OCI-LY3 (cell line): ENCODE results near the gene ZNF263.
A peak's percentile ranks its signal among the peaks of the same experiment; 100 is the strongest.

ENCODE experiments used
- H2AFZ ChIP-seq: fragments of 200-600, 300-600 bp; shearing (Covaris generic); 2 replicates; pipeline ENCODE4 v1.6.0; 2014; ENCODE audit warnings: antibody characterized with exemption, low read depth, low read length
- H3K27ac ChIP-seq: fragments of 200-600, 300-600 bp; sonication (generic); 2 replicates; pipeline ENCODE4 v1.5.1; 2014; ENCODE audit warnings: mild to moderate bottlenecking, low read length, moderate library complexity, mixed read lengths
- H3K27me3 ChIP-seq: fragments of 200-600, 300-600 bp; sonication (generic); 2 replicates; pipeline ENCODE4 v1.6.1; 2014; ENCODE audit warnings: low read depth, low read length, mixed read lengths
- H3K36me3 ChIP-seq: fragments of 200-600, 300-600 bp; sonication (generic); replicated peaks from 2 replicates; pipeline ENCODE3; 2014; ENCODE audit warnings: low read depth, low read length, mixed read lengths
- H3K4me1 ChIP-seq: fragments of 300-600, 200-600 bp; sonication (generic); 2 replicates; pipeline ENCODE4 v1.6.1; 2014; ENCODE audit warnings: low read length, mixed read lengths
- H3K4me2 ChIP-seq: fragments of 200-600, 300-600 bp; sonication (generic); 2 replicates; pipeline ENCODE4 v1.6.1; 2014; ENCODE audit warnings: low read length, mixed read lengths
- H3K4me3 ChIP-seq: fragments of 300-600, 200-600 bp; sonication (generic); 2 replicates; pipeline ENCODE4 v1.5.1; 2014; ENCODE audit warnings: antibody characterized with exemption, mild to moderate bottlenecking, low read length, moderate library complexity
- H3K79me2 ChIP-seq: fragments of 300-600, 200-600 bp; shearing (Covaris generic); 2 replicates; pipeline ENCODE4 v1.6.1; 2014; ENCODE audit warnings: mild to moderate bottlenecking, low read length, mixed read lengths
- H3K9ac ChIP-seq: fragments of 300-600, 200-600 bp; shearing (Covaris generic); 2 replicates; pipeline ENCODE4 v1.6.0; 2014; ENCODE audit warnings: mild to moderate bottlenecking, low read length, moderate library complexity
- H3K9me3 ChIP-seq: fragments of 200-600, 300-600 bp; shearing (Covaris generic); 2 replicates; pipeline ENCODE4 v1.6.1; 2014; ENCODE audit warnings: low read length, mixed read lengths; ENCODE audit not compliant: insufficient read depth
- H4K20me1 ChIP-seq: fragments of 200-600, 300-600 bp; sonication (generic); 2 replicates; pipeline ENCODE4 v1.6.1; 2016; ENCODE audit warnings: low read length, mixed read lengths; ENCODE audit not compliant: insufficient read depth
- CTCF ChIP-seq: fragments of 200-600, 300-600 bp; sonication (generic); IDR thresholded peaks from 2 replicates; pipeline ENCODE4 v1.5.1; 2014; ENCODE audit warnings: antibody characterized with exemption, low read length, low read depth
- EZH2phosphoT487 ChIP-seq: fragments of 200-600 bp; shearing (Covaris generic); IDR thresholded peaks from 2 replicates; pipeline ENCODE4 v1.6.1; 2018; ENCODE audit warnings: antibody characterized with exemption, mixed run types, low read depth

Gene ZNF263

GRCh38 chr16:3282730-3283542, at the start of gene ZNF263:
Gene ZNF263, plus strand, starts transcription at chr16:3283491. Its CDS starts 328 bp downstream, at chr16:3283819.
- Histone ChIP-seq H4K20me1 (no peaks in the 10 kb centered on the region), H3K9me3 (peaks cover 3% of the 10 kb centered on the region; the same call in 1 of the 2 replicates), H3K79me2 (peaks cover 44% of the 10 kb centered on the region), H3K27me3 (no peaks in the 10 kb centered on the region), H3K36me3 (peaks cover 38% of the 10 kb centered on the region), H2AFZ (peak within 1 kb of the TSS; percentile 92), H3K4me3 (peak within 1 kb of the TSS; percentile 95), H3K27ac (peak within 1 kb of the TSS; percentile 94), H3K4me1 (peaks cover 16% of the 10 kb centered on the region), H3K4me2 (peak within 1 kb of the TSS; percentile 96), H3K9ac (peak within 1 kb of the TSS; percentile 99)
- TF ChIP-seq CTCF = no peak
- no peak for TF ChIP-seq EZH2phosphoT487

GRCh38 chr16:3234543-3234856, 48.8 kb upstream of the ZNF263 start:
- peaks cover 43% of the 10 kb centered on the region for H3K36me3 ChIP-seq
- peaks cover 14% of the 10 kb centered on the region for H3K4me1 ChIP-seq
- H4K20me1 ChIP-seq = no peaks in the 10 kb centered on the region
- H3K9me3 ChIP-seq = no peaks in the 10 kb centered on the region
- peak overlapping the region; percentile 84 for H3K27ac ChIP-seq
- peak overlapping the region; percentile 93 for H3K4me2 ChIP-seq
- H3K4me3 ChIP-seq = peak overlapping the region; percentile 90
- H3K27me3 ChIP-seq = no peaks in the 10 kb centered on the region
- 0 out of 2 replicates have a peak overlapping the region, but pooled peaks have one; percentile 62 for H2AFZ ChIP-seq
- TF ChIP-seq EZH2phosphoT487 (no peak), CTCF (no peak)
- H3K9ac ChIP-seq = peak overlapping the region; percentile 81
- peaks cover 25% of the 10 kb centered on the region for H3K79me2 ChIP-seq

GRCh38 chr16:3234857-3235561, 48.3 kb upstream of the ZNF263 start, which contains the start of gene ZNF200:
Gene ZNF200, minus strand, starts transcription at chr16:3235158. Its CDS starts 1,403 bp downstream, at chr16:3233755.
- H4K20me1 ChIP-seq = no peaks in the 10 kb centered on the region
- H3K4me3 ChIP-seq = peak within 1 kb of the TSS; percentile 90
- peak within 1 kb of the TSS; percentile 93 for H3K4me2 ChIP-seq
- H3K9me3 ChIP-seq = no peaks in the 10 kb centered on the region
- H3K27me3 ChIP-seq = peaks cover 2% of the 10 kb centered on the region; the same call in 1 of the 2 replicates
- peak within 1 kb of the TSS; percentile 95; the same call in 1 of the 2 replicates for H2AFZ ChIP-seq
- H3K27ac ChIP-seq = peak within 1 kb of the TSS; percentile 84
- H3K4me1 ChIP-seq = peaks cover 14% of the 10 kb centered on the region
- TF ChIP-seq CTCF (no peak), EZH2phosphoT487 (no peak)
- peak within 1 kb of the TSS; percentile 81 for H3K9ac ChIP-seq
- peaks cover 39% of the 10 kb centered on the region for H3K36me3 ChIP-seq
- peaks cover 25% of the 10 kb centered on the region for H3K79me2 ChIP-seq
